Ovary (tissue), 9 donors: ENCODE measurements around the gene FOXL3. TPM values are rescaled to one million over a fixed set of nuclear protein-coding genes. Genes with fewer than 3 reads are reported as not detected.

Experiments
- DNase-seq, 5 donors: peaks; one replicate each; pipeline ENCODE4 v3.0.0-alpha.2; 2019 to 2020
- H3K27ac ChIP-seq, 2 donors: fragments of 200-600 bp; one replicate each; pipeline versions ENCODE4 v1.5.1 to v1.8.0; 2019 to 2022
- H3K27me3 ChIP-seq: fragments of 200-600 bp; one replicate; pipeline ENCODE4 v1.8.0; 2022
- H3K36me3 ChIP-seq: fragments of 200-600 bp; sonication (generic); one replicate; pipeline ENCODE4 v1.5.1; 2019
- H3K4me1 ChIP-seq: one replicate; pipeline ENCODE4 v1.8.1; 2013; ENCODE audit warnings: mild to moderate bottlenecking, moderate library complexity; ENCODE audit not compliant: insufficient read depth
- H3K4me3 ChIP-seq: fragments of 200-600 bp; sonication (generic); one replicate; pipeline ENCODE4 v1.5.1; 2017
- H3K9me3 ChIP-seq, 2 donors: fragments of 200-600 bp in 1 of 2; sonication (generic) in 1 of 2; one replicate each; pipeline versions ENCODE4 v1.5.1 to v1.8.1; 2013 to 2019; ENCODE audit warnings: mild to moderate bottlenecking in 1 of 2, moderate library complexity in 1 of 2
- EP300 ChIP-seq: sonication (generic); formaldehyde crosslinking; IDR thresholded peaks from one replicate; pipeline ENCODE4 v1.6.1; 2017; ENCODE audit warnings: antibody characterized with exemption
- POLR2A ChIP-seq: fragments of 450-650 bp; IDR thresholded peaks from one replicate; pipeline ENCODE4 v1.6.1; 2017; ENCODE audit warnings: antibody characterized with exemption, mild to moderate bottlenecking, moderate library complexity
- WGBS, 3 donors: extraction: QIAGEN DNeasy Blood & Tissue Kit in 1 of 3; methylation state at CpG; one replicate each; pipeline versions ENCODE4 v1.1.5 to v1.1.7; 2013 to 2017; 5-methylcytosine and 5-hydroxymethylcytosine counted together
- intact Hi-C, 4 donors: fragments of 100-400 bp; cut with DNase I; formaldehyde crosslinking; loops; one replicate each; pipeline versions ENCODE4 v1.11.0 to v1.15.1; 2022 to 2023
- polyA plus RNA-seq, 2 donors: library from polyadenylated mRNA; stranded (reverse); fragments of 200-250 nt in 1 of 2; fragments of 350-450 nt in 1 of 2; fragmentation: Illumina TruSeq in 1 of 2; extraction: RNeasy Lipid Tissue Mini Kit (QIAGEN cat#74804) in 1 of 2; gene quantifications; one replicate each; pipeline ENCODE4 v1.2.3, GENCODE V29; 2013 to 2014
- total RNA-seq, 7 donors: library from RNA; depleted of rRNA in 2 of 7; stranded (reverse); fragments of >200 nt in 2 of 7; fragmentation: NEBNext Ultra II Directional in 3 of 7; extraction: Animal tissue kit (Norgen Biotek cat#: 25700) in 3 of 7; gene quantifications; one replicate each; pipeline versions ENCODE4 v1.1.0 to v1.2.4, GENCODE V29; 2016 to 2023
- TF ChIP-seq, protein P1 (sequence below), 3 donors: fragments of 450-650 bp in 2 of 3; fragments of 200-600 bp in 1 of 3; IDR thresholded peaks; one replicate each; pipeline versions ENCODE4 v1.5.1 to v1.8.0; 2016 to 2022; ENCODE audit warnings: antibody characterized with exemption in 3 of 3, mild to moderate bottlenecking in 1 of 3
- donor health status: DM: no; HTN: no; CAD: no; lungs with moderate emphysema.
- donor health status: DM: no; HTN: no; CAD: no.
- donor health status: Bipolar disorder and iron deficiency.
- donor health status: DM: yes; HTN: yes; CAD: no.
- donor health status: DM: no; HTN: no; CAD: no.
- donor health status: DM: yes; HTN: yes; CAD: no.

FOXL3 gene
- total and polyA plus RNA-seq, 9 donors: not detected

DNA sequence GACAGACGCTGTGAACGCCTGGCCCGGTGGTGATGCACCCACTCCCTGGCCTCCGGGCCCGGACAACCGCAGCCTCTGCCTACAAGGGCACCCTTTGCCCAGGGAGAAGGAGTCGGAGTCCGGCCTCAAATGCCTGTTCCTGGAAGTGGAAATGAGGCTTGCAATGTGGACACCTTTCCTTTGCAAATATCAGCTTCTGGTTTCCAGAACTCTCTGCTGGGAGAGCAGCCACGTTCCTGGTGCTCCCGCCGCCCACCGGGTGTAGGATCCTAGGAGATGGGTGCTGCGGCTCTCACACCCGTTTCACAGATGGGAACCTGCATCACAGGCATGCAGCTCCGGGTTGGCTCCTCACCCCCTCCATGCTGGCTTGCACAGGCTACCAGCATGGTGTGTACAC lies 2.9 kb downstream of the FOXL3 start:
- Histone ChIP-seq H3K9me3 (no peaks in the 10 kb centered on the region), H3K4me3 (no peak overlapping the region), H3K27ac (no peak overlapping the region), H3K4me1 (peaks cover 2% of the 10 kb centered on the region), H3K36me3 (no peaks in the 10 kb centered on the region), H3K27me3 (peaks cover 6% of the 10 kb centered on the region)
- peak in 1 of 5 donors; percentile 8 for DNase-seq
- intact Hi-C loops: no loop called here
- WGBS, 3 donors: 83 to 91% (median 85%) methylated on average over 15 of the region's 15 CpGs
- TF ChIP-seq, protein P1, sequence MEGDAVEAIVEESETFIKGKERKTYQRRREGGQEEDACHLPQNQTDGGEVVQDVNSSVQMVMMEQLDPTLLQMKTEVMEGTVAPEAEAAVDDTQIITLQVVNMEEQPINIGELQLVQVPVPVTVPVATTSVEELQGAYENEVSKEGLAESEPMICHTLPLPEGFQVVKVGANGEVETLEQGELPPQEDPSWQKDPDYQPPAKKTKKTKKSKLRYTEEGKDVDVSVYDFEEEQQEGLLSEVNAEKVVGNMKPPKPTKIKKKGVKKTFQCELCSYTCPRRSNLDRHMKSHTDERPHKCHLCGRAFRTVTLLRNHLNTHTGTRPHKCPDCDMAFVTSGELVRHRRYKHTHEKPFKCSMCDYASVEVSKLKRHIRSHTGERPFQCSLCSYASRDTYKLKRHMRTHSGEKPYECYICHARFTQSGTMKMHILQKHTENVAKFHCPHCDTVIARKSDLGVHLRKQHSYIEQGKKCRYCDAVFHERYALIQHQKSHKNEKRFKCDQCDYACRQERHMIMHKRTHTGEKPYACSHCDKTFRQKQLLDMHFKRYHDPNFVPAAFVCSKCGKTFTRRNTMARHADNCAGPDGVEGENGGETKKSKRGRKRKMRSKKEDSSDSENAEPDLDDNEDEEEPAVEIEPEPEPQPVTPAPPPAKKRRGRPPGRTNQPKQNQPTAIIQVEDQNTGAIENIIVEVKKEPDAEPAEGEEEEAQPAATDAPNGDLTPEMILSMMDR (IDR thresholded peaks at IDR 0.05): no peak
- TF ChIP-seq POLR2A: no peak
- no peak for TF ChIP-seq EP300

DNA sequence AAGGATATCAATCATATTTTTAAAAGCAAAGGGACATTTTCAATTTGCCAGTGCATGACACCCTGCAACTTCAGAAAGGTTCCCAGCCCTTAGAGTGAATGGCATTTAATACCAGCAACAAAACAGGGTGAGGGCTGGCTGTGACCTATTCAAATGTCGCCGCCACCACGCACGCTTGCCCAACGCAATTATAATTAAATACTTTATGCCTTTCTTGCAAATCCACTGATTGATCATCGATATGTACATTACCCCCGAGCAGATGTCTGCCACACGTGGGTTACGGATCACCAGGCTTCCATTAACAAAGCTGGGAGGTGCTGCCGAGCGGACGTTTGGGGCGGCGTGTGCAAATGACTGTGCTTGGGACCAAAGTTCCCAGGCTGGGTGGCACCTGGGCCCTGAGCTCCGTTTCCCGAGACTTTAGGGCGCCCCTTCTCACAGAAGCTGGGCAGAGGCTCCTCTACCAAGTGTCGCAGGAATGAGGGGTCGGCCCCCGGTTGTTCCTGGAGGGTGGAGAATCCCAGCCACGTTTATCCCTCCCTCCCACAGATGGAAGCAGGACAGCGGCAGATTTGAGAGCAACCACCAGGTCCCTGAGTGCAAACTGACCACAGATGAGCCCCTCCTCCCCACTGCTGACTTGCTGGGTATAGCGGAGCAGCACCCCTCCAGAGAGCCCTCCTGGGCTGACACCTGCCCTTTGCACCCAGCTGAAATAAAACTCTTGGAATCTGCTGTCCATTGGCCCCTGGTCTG lies 3.9 kb downstream of the FOXL3 start:
- Histone ChIP-seq H3K9me3 (no peaks in the 10 kb centered on the region), H3K27me3 (peaks cover 6% of the 10 kb centered on the region), H3K27ac (no peak overlapping the region), H3K36me3 (no peaks in the 10 kb centered on the region), H3K4me1 (peaks cover 2% of the 10 kb centered on the region), H3K4me3 (no peak overlapping the region)
- TF ChIP-seq EP300: no peak
- TF ChIP-seq POLR2A: no peak
- TF ChIP-seq, protein P1 (IDR thresholded peaks at IDR 0.05): no peak
- DNase-seq: peak in 1 of 5 donors; percentile 11
- WGBS, 3 donors: 74 to 84% (median 80%) methylated on average over 23 of the region's 23 CpGs
- intact Hi-C loops: no loop called here

DNA sequence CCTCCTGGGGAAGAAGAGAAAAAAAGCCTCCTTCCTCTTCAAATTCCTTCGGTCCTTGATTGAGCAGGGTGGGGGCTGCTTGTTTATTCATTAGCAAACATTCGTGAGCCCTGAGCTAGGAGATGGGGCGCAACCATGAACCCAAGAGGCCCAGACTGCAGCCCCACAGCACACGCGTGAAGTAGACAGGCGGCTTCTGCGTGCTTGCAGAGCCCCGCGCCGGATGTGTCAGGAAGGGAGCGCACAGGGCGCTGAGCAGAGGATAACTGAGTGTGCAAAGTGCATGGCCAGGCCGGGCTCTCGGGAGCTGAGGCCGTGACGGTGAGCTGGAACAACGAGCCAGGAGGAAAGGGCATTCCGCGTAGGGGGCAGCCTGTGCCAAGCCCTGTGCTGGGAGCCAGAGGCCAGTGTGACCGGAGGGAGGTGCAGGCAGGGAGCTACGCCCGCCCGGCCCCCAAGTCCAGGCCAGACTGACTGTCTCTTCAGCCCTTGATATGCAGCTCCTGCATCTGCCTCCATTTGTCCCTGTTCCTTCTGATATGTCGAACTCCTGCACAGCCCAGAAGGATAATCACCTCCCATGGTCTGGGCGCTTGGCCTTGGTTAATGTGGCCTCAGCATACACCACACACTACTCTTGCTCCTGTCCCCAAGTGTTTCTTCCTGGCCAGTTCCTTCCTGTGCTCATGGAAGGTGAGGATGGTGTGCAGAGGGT lies 4.6 kb downstream of the FOXL3 start:
- Histone ChIP-seq H3K27me3 (peaks cover 6% of the 10 kb centered on the region), H3K4me1 (peaks cover 2% of the 10 kb centered on the region), H3K9me3 (no peaks in the 10 kb centered on the region), H3K27ac (no peak overlapping the region), H3K4me3 (no peak overlapping the region), H3K36me3 (no peaks in the 10 kb centered on the region)
- WGBS, 3 donors: 78 to 86% (median 86%) methylated on average over 25 of the region's 25 CpGs
- intact Hi-C loops: no loop called here
- TF ChIP-seq EP300: no peak
- no peak for TF ChIP-seq POLR2A
- TF ChIP-seq, protein P1 (IDR thresholded peaks at IDR 0.05): no peak
- DNase-seq: peak in 2 of 5 donors; percentile 8 to 12

DNA sequence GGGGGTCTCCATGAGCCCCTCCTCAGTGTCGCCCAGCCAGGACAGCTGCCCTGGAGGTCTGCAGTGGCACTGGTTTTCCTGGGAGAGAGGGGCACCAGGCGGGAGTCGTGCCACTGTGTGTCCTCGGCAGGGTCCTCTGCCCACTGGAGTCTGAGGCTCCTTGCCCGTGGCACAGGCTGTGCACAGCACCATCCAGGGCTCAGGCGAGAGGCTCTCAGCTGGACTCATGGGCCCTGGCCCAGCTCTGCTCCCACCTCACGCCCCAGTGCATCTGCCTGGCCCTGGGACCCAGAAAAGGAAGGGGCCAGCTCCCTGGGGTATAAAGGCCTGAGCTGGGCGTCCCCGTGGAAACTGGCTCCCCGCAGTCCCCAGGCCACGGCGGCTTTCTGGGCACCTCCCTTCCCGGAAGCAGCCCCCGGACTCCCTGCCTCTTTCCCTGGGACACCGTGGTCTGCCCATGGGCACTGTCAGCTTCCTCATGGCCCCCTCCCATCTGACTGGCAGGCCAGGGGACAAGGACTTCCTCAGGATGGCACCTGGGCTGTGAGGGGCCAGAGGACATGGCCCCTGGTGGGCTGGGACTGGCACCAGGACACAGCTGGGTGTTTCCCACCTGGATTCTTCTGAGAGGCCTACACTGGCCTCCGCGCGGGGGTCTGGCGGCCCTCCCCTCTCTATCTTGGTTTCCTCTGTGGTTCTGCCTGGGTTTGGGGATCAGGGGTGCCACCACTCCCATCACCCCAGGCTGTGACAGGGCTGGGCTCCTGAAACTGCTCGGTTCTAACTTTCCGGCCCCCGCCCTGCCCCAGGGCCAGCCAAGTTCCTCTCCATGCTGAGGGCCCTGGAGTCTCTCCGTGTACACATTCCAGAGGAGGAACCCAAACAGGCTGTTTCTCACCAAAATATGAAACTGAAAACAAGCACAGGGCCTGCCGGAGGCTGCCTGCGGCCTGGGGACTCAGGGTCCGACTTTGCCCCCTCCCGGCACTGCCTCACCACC lies 5.5 kb downstream of the FOXL3 start:
- H3K9me3 ChIP-seq: no peaks in the 10 kb centered on the region
- TF ChIP-seq EP300: no peak
- TF ChIP-seq POLR2A: no peak
- TF ChIP-seq, protein P1 (IDR thresholded peaks at IDR 0.05): no peak
- no peaks in the 10 kb centered on the region for H3K36me3 ChIP-seq
- peak in 3 of 5 donors; percentile 6 to 49 (median 15) for DNase-seq
- no peak overlapping the region for H3K27ac ChIP-seq
- H3K27me3 ChIP-seq: no peaks in the 10 kb centered on the region
- 63 to 72% (median 66%) methylated on average over 27 of the region's 27 CpGs for WGBS, 3 donors
- intact Hi-C loops: no loop called here
- no peak overlapping the region for H3K4me3 ChIP-seq
- peaks cover 2% of the 10 kb centered on the region for H3K4me1 ChIP-seq
